Left lung (tissue), 10 donors: ENCODE measurements around the gene PBLD. TPM values are rescaled to one million over a fixed set of nuclear protein-coding genes. Genes with fewer than 3 reads are reported as not detected.
"Not testable (repeated sequence)": the region's sequence is repeated elsewhere in the genome, so short reads cannot be mapped to it uniquely, and the experiment has no call there.

Source experiments
- ATAC-seq: fragments of 200-7000 bp; cut with Tn5 transposase; one replicate; pipeline ENCODE4 v1.9.1; 2020; ENCODE audit warnings: moderate library complexity
- DNase-seq, 4 donors: peaks; one replicate each; pipeline ENCODE4 v3.0.0-alpha.2; 2013 to 2020
- H3K27ac ChIP-seq, 2 donors: fragments of 200-600 bp; sonication (generic) in 1 of 2; one replicate each; pipeline versions ENCODE4 v1.5.0 to v1.8.0; 2020 to 2021
- H3K27me3 ChIP-seq, 2 donors: fragments of 200-600 bp; sonication (generic) in 1 of 2; one replicate each; pipeline versions ENCODE4 v1.5.0 to v1.8.0; 2020 to 2021
- H3K36me3 ChIP-seq, 2 donors: fragments of 200-600 bp; sonication (generic) in 1 of 2; one replicate each; pipeline versions ENCODE4 v1.5.0 to v1.8.0; 2020 to 2021
- H3K4me1 ChIP-seq, 2 donors: fragments of 200-600 bp; one replicate each; pipeline ENCODE4 v1.8.0; 2021
- H3K4me3 ChIP-seq, 2 donors: fragments of 200-600 bp; sonication (generic) in 1 of 2; one replicate each; pipeline versions ENCODE4 v1.5.0 to v1.8.0; 2020 to 2021; ENCODE audit warnings: mild to moderate bottlenecking in 1 of 2
- H3K9me3 ChIP-seq, 2 donors: fragments of 200-600 bp; sonication (generic) in 1 of 2; one replicate each; pipeline versions ENCODE4 v1.5.0 to v1.8.0; 2020 to 2021
- CTCF ChIP-seq, 2 donors: fragments of 200-600 bp; sonication (generic) in 1 of 2; IDR thresholded peaks; one replicate each; pipeline versions ENCODE4 v1.5.0 to v1.8.0; 2021; ENCODE audit warnings: antibody characterized with exemption in 2 of 2
- intact Hi-C, 2 donors: fragments of 100-400 bp; cut with DNase I; formaldehyde crosslinking; loops; one replicate each; pipeline versions ENCODE4 v1.11.2 to v1.14.2; 2022
- polyA plus RNA-seq, 6 donors: library from polyadenylated mRNA; unstranded; fragments of 120-200 nt; gene quantifications; one replicate each; pipeline ENCODE4 v1.2.1, GENCODE V29; 2013; ENCODE audit not compliant: insufficient read length in 6 of 6
- total RNA-seq, 2 donors: library from RNA; stranded (reverse); fragmentation: NEBNext Ultra II Directional; extraction: Animal tissue kit (Norgen Biotek cat#: 25700); gene quantifications; one replicate each; pipeline ENCODE4 v1.2.1, GENCODE V29; 2021
- donor health status: DM: no; HTN: yes; CAD: no.
- donor health status: DM: no; HTN: no; CAD: no.

PBLD gene
- total and polyA plus RNA-seq, 8 donors, result 2.1 to 17.3 (median 13.4) TPM

GRCh38 chr10:68296843-68297663, 35.7 kb downstream of the PBLD start:
- ATAC-seq (no peak), DNase-seq (no peak)
- H3K9me3 ChIP-seq, result no peaks in the 10 kb centered on the region
- intact Hi-C loops, result no loop called here
- TF ChIP-seq CTCF (IDR thresholded peaks at IDR 0.05), result no peak
- no peak overlapping the region for H3K27ac ChIP-seq
- H3K36me3 ChIP-seq, result no peaks in the 10 kb centered on the region
- peaks cover 0 to 15% of the 10 kb centered on the region in 2 donors for H3K4me1 ChIP-seq
- no peaks in the 10 kb centered on the region for H3K27me3 ChIP-seq
- no peak overlapping the region for H3K4me3 ChIP-seq

DNA sequence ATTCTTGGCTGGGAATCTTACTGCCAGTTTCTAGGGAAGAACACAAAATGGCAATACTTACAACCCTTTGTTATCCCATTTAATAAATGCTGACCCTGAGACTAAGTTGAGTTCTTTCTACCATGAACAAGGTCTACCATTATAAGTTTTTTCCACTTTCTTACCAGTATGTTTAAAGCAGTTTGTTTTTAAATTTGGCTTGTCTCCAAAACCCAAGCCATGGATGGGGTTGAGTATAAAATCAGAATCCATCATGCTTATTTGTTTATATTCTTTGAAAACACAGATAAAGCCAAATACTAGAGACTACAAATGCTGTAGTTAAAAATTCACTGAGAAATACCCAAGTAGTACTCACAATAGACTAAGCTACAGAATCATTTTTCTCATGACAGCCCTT, 42.0 kb downstream of the PBLD start:
- ATAC-seq (no peak), DNase-seq (no peak)
- H3K36me3 ChIP-seq, result no peaks in the 10 kb centered on the region
- H3K4me3 ChIP-seq, result no peak overlapping the region
- H3K4me1 ChIP-seq, result no peaks in the 10 kb centered on the region
- TF ChIP-seq CTCF (IDR thresholded peaks at IDR 0.05), result no peak
- intact Hi-C loops, result no loop called here
- no peak overlapping the region for H3K27ac ChIP-seq
- no peaks in the 10 kb centered on the region for H3K27me3 ChIP-seq
- no peaks in the 10 kb centered on the region for H3K9me3 ChIP-seq

DNA sequence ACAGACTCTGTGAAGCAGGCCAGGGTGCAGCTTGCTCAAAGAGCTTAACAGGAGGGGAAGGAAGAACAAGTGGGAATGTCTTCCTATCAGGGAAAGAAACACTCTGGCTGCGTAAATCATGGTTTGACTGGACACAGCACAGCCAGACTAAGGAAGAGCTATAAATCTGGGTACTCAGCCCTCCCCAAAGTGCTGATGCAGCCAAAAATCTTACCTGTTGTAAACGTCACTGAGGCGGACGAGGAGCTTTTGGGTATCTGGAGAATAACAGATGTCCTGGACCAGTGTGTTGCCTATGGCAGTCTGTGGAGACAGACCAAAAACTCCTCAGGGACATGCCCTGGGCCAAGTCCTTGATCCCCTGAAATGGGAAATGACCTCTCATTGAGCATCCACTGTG, 44.0 kb downstream of the PBLD start:
- Histone ChIP-seq H3K4me1 (no peaks in the 10 kb centered on the region), H3K27me3 (no peaks in the 10 kb centered on the region), H3K4me3 (no peak overlapping the region), H3K9me3 (no peaks in the 10 kb centered on the region), H3K36me3 (no peaks in the 10 kb centered on the region), H3K27ac (no peak overlapping the region)
- ATAC-seq, result no peak
- intact Hi-C loops, result no loop called here
- no peak for DNase-seq
- no peak for TF ChIP-seq CTCF (IDR thresholded peaks at IDR 0.05)

DNA sequence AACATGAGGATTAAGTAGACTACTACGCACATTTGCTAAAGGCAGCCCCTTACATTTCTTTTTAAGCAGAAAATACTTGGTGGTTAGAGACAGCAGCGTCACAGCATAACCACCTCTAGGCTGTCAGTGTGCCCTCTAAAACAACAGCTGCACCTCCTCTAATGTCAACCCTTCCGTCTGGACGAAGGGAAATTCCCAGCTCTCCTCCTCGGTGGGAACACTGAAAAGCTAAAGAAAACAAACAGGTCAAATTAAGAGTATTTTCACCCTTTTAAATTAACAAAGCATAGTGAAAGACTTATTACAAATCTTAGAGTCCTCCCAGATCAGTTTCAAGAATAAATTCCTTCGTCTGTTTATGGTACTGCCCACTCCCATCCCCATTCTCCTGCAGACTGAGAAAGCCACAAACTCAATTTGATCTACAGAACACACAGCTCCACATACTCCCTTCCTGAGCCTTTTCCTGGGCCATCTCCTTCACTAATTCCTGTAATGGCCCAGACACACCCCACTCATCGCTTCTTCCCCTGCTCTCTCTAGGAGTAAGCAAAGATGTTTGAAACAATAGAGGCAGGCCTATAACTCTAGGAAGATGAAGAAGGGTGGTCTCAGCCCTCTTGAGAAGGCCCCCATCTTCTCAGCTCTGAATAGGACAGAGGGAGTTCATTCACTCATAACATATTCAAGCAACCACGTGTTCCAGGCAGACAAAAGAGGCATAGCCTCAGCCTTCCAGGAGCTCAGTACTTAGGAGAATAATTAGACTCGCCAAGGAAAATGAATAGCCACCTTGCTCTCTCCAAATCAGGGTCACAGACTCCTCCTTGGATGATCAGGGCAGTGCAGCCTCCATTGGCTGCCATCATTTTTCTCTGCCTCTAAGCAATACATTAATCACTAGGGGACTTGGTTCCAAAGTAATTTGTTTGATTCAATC, 48.4 kb downstream of the PBLD start:
- intact Hi-C loops, result no loop called here
- no peak for TF ChIP-seq CTCF (IDR thresholded peaks at IDR 0.05)
- no peaks in the 10 kb centered on the region for H3K4me1 ChIP-seq
- H3K36me3 ChIP-seq, result no peaks in the 10 kb centered on the region
- ATAC-seq (no peak), DNase-seq (peak in 2 of 4 donors; percentile 54 to 78)
- no peaks in the 10 kb centered on the region for H3K27me3 ChIP-seq
- H3K4me3 ChIP-seq, result no peak overlapping the region
- H3K27ac ChIP-seq, result no peak overlapping the region
- H3K9me3 ChIP-seq, result no peaks in the 10 kb centered on the region

GRCh38 chr10:68280758-68281157, 52.0 kb downstream of the PBLD start:
- H3K9me3 ChIP-seq, result peaks cover 0 to 24% of the 10 kb centered on the region in 2 donors
- no peak overlapping the region for H3K4me3 ChIP-seq
- intact Hi-C loops, result no loop called here
- H3K36me3 ChIP-seq, result no peaks in the 10 kb centered on the region
- no peaks in the 10 kb centered on the region for H3K27me3 ChIP-seq
- H3K27ac ChIP-seq, result no peak overlapping the region
- no peak for DNase-seq
- no peaks in the 10 kb centered on the region for H3K4me1 ChIP-seq
- no peak for ATAC-seq
- TF ChIP-seq CTCF (IDR thresholded peaks at IDR 0.05), result no peak

DNA sequence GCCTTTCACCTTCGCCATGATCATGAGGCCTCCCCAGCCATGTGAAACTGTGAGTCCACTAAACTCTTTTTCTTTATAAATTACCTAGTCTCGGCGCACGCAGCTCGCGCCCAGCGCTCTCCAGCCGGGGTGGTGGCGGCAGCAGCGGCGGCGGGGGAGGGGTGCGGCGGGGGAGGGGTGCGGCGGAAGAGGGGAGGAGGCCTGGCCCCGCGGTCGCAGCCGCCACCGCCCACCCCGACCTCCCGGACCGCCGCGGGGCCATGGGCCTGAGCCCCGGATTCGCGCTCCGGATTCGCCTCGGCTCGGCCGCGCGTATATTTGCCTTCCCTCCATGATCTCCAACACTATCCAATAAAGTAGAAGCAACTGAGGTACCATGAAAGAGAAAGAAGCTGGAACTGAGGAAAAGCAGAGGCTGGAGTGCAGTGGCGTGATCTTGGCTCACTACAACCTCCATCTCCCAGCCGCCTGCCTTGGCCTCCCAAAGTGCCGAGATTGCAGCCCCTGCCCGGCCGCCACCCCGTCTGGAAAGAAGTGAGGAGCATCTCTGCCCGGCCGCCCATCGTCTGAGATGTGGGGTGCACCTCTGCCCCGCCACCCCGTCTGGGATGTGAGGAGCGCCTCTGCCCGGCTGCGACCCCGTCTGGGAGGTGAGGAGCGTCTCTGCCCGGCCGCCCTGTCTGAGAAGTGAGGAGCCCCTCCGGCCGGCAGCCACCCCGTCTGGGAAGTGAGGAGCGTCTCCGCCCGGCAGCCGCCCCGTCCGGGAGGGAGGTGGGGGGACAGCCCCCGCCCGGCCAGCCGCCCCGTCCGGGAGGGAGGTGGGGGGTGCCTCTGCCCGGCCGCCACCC, 53.6 kb downstream of the PBLD start:
- ATAC-seq, DNase-seq: not testable (repeated sequence)

GRCh38 chr10:68277814-68278213, 54.9 kb downstream of the PBLD start:
- ATAC-seq, H3K4me1 ChIP-seq, H3K36me3 ChIP-seq, H3K4me3 ChIP-seq, DNase-seq, intact Hi-C loops, H3K27ac ChIP-seq, H3K27me3 ChIP-seq: not testable (repeated sequence)
- peaks cover 0 to 24% of the 10 kb centered on the region in 2 donors for H3K9me3 ChIP-seq

More for the DNA sequence above, 53.6 kb downstream of the PBLD start:
- H3K4me3 ChIP-seq, H3K36me3 ChIP-seq, intact Hi-C loops, H3K27ac ChIP-seq, H3K27me3 ChIP-seq, H3K4me1 ChIP-seq: not testable (repeated sequence)
- H3K9me3 ChIP-seq, result peaks cover 0 to 24% of the 10 kb centered on the region in 2 donors
